Neural progenitor cell (in vitro differentiated cells): ENCODE data around the gene HOXC5.

Experiments used
- CTCF ChIP-seq: fragments of 200-600 bp; sonication (generic); IDR thresholded peaks from 2 replicates; pipeline ENCODE4 v1.5.1; 2017; ENCODE audit warnings: antibody characterized with exemption, mild to moderate bottlenecking
- EZH2 ChIP-seq: fragments of 200-600 bp; sonication (generic); IDR thresholded peaks from 2 replicates; pipeline ENCODE4 v1.6.1; 2017; ENCODE audit warnings: antibody characterized with exemption, mild to moderate bottlenecking, moderate library complexity
- EZH2phosphoT487 ChIP-seq: fragments of 200-600 bp; sonication (generic); IDR thresholded peaks from 2 replicates; pipeline ENCODE4 v1.6.1; 2017; ENCODE audit warnings: antibody characterized with exemption

GRCh38 chr12:54010053-54010971 is 22.5 kb upstream of the HOXC5 start:
- TF ChIP-seq CTCF (no peak), EZH2 (no peak), EZH2phosphoT487 (peak; percentile 9)
